HG03460 (cell line): Measurements from ENCODE around the gene MCRIP1.

Experiments
- ATAC-seq: cut with Tn5 transposase; IDR thresholded peaks from one replicate; pipeline ENCODE4 v1.9.1; 2021; ENCODE audit not compliant: unreplicated experiment

Gene MCRIP1

DNA sequence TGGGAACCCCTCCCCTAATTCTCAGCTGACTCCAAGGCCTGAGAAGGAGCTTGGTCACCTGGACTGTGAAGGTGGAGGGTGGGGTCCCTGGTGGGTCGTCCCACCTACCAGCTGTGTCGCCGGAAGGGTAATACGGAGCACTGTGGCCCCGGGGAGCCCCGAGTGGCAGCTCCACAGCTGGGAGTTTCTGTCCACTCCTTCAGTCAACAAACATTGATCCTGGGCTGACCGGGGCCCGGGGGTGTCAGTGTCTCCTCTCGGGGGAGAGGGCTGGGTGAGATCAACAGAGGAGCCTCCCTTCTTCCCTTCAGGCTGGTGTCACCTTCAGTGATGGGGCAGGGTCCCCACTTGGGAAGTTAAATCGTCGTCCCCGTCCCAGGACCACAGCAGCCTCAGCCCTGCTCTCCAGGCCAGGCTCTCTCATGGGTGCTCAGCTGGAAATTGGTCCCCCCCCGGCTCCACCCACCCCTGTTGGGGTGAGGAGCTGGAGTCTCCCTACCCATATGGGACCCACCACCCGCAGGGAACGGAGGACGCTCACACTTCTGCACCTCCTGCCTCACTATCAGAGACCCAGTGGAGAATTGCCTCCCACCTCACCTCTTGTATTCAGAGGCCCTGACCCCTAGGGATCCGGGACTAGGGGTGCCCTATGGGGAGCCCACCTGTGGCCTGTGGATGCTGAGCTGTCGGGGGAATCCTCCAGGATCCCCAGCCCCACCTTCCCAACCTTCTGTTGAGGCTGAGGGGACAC, 27.2 kb downstream of the MCRIP1 start:
- no peak for ATAC-seq

DNA sequence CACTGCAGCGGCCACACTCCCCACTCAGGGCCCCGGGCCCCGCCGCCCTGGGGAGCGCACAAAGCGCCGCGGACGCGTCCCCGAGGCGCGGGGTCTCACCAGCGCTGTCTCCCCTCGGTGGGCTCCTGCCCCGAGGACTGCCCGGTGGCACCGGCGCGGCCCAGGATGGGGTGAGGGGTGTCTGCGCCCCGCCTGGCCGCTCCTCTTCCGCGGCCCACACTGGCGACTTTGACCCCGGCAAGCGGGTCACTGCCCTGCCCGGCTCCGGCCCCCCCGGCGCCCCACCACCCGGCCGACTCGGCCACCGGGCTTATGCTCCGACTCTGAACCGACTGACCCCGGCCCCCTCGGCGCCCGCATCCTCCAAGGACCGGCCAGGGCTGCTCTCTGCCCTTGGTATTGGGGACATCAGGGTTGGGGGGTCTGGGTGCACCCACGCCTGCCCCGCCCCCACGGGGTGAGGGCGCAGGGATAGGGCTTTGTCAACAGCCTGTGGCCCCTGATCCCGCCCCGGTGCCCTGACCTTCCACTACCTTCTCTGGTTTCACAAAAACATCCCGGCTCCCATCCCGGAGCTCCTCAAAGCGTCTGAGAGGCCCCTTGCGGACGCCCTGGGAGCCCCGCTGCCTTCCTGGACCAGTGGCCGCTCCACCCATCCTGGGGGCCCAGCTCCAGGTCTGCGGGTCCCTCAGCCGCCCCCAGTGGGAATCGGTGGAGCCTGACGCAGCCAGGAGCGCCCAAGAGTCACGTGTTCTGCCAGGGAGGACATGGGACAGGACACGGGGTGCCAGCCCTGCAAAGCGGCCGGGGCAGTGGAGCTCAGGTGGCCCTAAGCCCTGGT, 28.3 kb downstream of the MCRIP1 start:
- no peak for ATAC-seq

DNA sequence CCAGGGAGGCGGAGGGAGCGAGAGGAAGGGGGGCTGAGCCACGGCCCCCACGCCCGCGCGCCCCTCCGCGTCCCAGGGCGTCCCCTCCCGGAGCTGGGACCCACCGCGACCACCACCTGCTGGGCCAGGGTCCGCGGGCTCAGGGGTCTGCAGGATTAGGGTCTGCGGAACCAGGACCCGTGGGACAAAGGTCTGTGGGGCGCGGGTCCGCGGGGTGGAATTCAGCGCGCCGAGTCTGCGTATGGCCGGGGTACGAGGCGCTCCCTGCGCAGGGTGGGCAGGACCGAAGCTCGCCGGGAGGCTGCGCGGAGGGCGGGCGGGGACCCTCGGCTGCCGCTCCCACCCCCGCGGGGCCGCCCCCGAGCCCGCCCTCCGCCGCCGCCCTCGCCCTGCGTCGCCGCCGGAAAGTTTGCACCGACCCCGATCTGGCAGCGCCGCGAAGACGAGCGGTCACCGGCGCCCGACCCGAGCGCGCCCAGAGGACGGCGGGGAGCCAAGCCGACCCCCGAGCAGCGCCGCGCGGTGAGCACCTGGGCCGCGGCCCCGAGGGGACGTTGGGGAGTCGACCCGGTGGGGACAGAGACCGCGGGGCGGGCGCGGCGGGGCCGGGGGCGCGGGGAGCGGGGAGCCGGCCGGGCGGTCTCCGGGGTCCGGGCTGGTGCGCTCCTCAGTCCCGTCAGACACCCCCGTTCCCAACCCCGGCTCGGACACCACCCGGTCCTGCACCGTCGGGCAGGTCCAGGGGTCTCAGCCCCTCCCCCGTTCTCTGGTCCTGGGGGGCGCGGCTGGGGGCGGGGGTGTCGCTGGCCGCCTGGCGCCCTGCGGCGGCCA, 29.1 kb downstream of the MCRIP1 start, which contains the start of gene GCGR:
TSS of gene GCGR (plus strand) at position 423 of the 831 bp plus-strand sequence. CDS start 4,869 bp downstream, outside the sequence.
- ATAC-seq, result no peak

DNA sequence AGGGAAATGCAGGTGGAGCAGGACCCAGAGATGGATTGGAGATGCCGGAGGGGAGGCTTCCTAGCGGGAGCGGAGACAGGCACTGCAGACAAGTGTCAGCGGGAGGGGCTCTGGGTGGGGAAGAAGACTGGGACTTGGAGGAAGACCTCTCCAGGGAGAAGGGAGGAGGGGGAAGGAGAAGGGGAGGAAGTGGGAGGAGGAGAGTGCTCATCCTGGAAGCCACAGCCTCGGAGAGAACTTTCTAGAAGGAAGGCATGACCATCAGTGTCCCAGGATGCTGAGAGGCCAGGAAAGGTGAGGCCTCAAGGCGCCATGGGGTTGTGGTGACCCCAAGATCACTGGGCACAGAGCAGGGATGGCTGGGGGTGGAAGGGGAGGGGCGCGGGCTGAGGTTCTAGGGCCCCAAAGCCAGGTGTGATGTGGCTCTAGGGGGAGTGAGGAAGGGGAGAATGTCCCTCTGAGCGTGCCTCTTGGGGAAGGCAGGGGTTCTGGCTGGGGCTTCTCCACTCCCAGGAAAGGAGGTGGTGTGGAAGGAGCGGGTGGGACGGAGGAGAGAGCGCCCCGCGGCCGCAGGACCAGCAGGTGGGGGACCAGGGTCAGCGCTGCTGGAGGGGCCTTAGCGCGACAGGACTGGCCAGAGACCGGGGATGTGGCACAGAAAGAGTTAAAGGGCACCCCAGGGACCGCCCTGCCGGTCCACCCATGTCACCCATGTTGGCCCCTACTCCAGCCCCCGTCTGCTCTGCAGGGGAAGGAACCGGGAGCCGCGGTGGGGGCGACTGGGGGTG, 30.0 kb downstream of the MCRIP1 start:
- no peak for ATAC-seq

DNA sequence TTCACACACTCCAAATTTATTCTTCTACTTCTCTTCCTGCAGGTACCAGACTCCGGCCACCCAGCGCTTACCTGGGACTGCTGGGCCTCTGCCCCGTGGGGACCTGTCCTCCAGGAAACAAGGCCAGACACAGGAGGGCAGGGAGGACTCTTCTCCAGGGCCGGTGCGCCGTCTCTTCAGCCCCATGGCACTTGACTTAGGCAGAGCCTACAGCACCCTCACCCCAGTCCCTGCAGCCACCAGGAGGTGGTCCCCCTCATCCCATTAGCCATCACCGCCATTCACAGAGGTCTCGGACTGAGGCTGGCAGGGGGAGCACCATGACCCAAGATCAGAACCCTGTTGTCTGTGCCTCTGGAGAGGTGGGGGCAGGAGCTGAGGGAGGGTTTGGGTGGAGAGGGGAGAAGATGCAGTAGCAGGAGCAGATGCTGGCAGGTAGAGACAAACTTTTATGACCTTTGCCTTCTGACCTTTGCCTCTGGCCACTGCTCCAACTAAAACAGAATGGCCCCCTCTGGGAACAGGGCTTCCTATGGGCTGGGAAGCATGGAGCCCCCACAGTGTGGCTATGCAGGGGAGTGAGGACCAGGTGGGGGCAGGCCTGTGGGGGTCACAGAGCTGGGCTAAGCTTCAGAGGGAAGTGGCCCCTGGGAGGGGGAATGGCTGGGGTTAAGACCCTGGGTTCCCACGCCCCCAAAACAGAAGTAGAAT, 30.9 kb downstream of the MCRIP1 start:
- no peak for ATAC-seq

DNA sequence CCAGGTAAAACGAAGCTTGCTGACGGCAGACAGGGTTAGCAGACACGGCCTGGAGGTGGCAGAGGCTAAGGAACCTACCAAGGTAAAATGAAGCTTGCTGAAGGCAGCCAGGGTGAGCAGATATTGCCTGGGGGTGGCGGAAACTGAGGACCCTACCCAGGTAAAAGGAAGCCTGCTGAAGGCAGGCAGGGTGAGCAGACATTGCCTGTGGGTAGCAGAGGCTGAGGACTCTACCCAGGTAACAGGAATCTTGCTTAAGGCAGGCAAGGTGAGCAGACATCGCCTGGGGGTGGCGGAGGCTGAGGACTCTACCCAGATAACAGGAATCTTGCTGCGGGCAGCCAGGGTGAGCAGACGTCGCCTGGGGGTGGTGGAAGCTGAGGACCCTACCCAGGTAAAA, 31.8 kb downstream of the MCRIP1 start:
- ATAC-seq, result no peak

DNA sequence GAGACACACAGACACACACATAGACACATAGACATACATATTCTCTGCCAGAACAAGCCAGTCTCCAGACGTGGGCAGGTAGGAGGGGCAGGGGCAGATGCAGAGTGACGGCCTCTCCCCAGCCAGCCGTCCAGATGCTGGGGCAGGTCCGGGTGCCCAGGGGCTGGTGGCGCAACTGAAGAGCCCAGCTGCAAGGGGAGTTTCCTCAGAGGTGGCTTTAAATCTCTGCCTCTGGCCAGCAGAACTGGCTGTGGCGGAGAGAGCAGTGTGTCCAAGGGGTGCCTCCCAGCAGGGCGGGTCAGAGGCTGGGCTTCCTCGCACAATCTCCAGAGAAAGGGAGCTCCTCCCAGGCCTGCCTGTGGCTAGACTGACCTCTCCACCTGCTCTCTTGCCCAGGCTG, 38.6 kb downstream of the MCRIP1 start:
- no peak for ATAC-seq

DNA sequence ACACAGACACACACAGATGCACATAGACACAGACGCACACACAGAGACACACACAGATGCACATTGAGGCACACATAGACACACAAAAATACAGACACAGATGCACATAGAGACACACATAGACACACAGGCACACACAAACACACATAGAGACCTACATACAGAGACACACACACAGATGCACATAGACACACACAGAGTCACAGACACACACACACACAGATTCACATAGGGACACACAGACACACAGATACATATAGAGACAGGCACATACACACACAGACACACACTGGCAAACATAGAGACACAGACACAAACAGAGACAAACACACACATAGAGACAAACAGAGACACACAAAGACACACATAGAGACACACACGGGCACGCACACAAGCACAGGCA, 39.0 kb downstream of the MCRIP1 start:
- no peak for ATAC-seq

DNA sequence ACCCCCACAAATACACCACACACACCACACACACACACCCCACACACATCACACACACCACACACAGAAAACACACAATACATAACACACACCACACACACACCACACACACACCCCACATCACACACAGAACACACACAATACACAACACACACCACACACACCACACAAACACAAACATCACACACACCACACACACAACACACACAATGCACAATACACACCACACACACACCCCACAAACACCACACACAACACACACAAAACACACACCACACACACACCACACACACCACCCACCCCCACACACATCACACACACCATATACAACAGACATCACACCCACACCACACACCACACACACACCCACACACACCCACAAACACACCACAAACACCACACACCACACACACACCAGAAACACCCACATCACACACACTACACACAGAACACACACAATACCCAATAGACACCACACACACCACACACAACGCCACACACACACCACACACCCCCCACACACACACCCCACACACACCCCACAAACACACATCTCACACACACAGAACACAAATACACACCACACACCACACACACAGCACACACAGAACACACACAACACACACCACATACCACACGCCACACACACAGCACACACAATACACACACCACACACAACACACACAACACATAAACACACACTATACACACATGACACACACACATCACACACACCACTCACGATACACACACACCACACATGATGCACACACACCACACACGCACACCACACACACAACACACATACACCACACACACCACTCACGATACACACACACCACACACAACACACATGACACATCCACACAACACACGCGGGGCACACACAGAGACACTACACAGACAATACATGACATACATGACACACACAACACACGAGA, 40.1 kb downstream of the MCRIP1 start:
- no peak for ATAC-seq
